Activated B cell treated with CpG ODN at 0.5 μM for 24 hours (primary cell): ENCODE measurements around the gene CD48. TPM values are rescaled to one million over a fixed set of nuclear protein-coding genes. Genes with fewer than 3 reads are reported as not detected.

Experiments
- ATAC-seq: fragments of 200-7000 bp; cut with Tn5 transposase; one replicate; pipeline ENCODE4 v1.10.0; 2021; ENCODE audit warnings: low read depth, mild to moderate bottlenecking, moderate library complexity
- CTCF ChIA-PET: fragments of 350-600 bp; sonication (Branson Sonifier 250); formaldehyde crosslinking; loops from one replicate; lab custom pipeline; 2021; ENCODE audit warnings: antibody characterized with exemption; lab: Charles Lee
- POLR2A ChIA-PET: fragments of 350-600 bp; sonication (Branson Sonifier 250); formaldehyde crosslinking; loops from one replicate; lab custom pipeline; 2021; ENCODE audit warnings: antibody characterized with exemption; lab: Charles Lee
- DNase-seq: peaks from one replicate; pipeline ENCODE4 v3.0.0; 2022
- H3K27ac Mint-ChIP-seq: one replicate; pipeline ENCODE4 v1.8.0; 2020; ENCODE audit warnings: mixed read lengths
- H3K27me3 Mint-ChIP-seq: one replicate; pipeline ENCODE4 v1.8.0; 2021; ENCODE audit warnings: mixed read lengths
- H3K36me3 Mint-ChIP-seq: one replicate; pipeline ENCODE4 v1.8.0; 2021; ENCODE audit warnings: low read depth, mixed read lengths
- H3K4me1 Mint-ChIP-seq: one replicate; pipeline ENCODE4 v1.8.0; 2021; ENCODE audit warnings: mixed read lengths
- H3K4me3 Mint-ChIP-seq: one replicate; pipeline ENCODE4 v1.8.0; 2020; ENCODE audit warnings: mild to moderate bottlenecking, mixed read lengths
- H3K9me3 Mint-ChIP-seq: one replicate; pipeline ENCODE4 v1.8.0; 2020; ENCODE audit warnings: mixed read lengths
- intact Hi-C: fragments of 100-400 bp; cut with micrococcal nuclease; formaldehyde crosslinking; loops from one replicate; pipeline ENCODE4 v1.15.1; 2024
- total RNA-seq: library from RNA; stranded (reverse); gene quantifications from 2 replicates; pipeline ENCODE4 v1.2.3, GENCODE V29; 2022
- TF ChIP-seq, protein P1 (sequence below): fragments of 200-600 bp; IDR thresholded peaks from one replicate; pipeline ENCODE4 v1.8.0; 2022; ENCODE audit warnings: antibody characterized with exemption, mild to moderate bottlenecking

Gene CD48
- total RNA-seq, 1 donor from 2014 or later, result 200 TPM

DNA sequence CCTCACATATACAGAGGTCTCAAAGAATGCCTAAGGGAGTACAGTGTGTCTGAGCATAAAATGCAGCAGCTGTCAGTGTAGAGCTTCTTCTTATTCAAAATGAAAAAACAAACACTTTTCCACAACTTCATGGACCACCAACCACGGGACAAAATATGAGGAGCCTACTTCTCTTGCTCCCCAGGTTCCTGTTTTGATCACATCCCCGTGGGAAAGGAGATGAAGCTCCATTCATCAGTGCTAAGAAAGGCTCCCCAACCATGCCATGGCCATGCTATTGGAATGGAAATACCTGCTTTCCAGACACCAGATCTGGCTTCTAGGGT lies 383 bp downstream of the CD48 start:
- Mint-ChIP-seq H3K36me3 (peaks cover 15% of the 10 kb centered on the region), H3K27me3 (no peaks in the 10 kb centered on the region), H3K4me3 (no peak overlapping the region), H3K4me1 (peaks cover 32% of the 10 kb centered on the region), H3K27ac (no peak overlapping the region), H3K9me3 (no peaks in the 10 kb centered on the region)
- TF ChIP-seq, protein P1, sequence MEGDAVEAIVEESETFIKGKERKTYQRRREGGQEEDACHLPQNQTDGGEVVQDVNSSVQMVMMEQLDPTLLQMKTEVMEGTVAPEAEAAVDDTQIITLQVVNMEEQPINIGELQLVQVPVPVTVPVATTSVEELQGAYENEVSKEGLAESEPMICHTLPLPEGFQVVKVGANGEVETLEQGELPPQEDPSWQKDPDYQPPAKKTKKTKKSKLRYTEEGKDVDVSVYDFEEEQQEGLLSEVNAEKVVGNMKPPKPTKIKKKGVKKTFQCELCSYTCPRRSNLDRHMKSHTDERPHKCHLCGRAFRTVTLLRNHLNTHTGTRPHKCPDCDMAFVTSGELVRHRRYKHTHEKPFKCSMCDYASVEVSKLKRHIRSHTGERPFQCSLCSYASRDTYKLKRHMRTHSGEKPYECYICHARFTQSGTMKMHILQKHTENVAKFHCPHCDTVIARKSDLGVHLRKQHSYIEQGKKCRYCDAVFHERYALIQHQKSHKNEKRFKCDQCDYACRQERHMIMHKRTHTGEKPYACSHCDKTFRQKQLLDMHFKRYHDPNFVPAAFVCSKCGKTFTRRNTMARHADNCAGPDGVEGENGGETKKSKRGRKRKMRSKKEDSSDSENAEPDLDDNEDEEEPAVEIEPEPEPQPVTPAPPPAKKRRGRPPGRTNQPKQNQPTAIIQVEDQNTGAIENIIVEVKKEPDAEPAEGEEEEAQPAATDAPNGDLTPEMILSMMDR, result no peak
- intact Hi-C loops, result loop anchor here (2.0 to 10.0 kb wide), 4 partner anchors 28 to 684 kb away; partner anchors contain the start of genes KLHDC9 and SLAMF7
- POLR2A ChIA-PET, result interaction anchor here (0.6 to 3.1 kb wide), 16 partner anchors 11 to 474 kb away, joined by 3 to 15 read pairs (median 6); partner anchors contain the start of genes LY9 and USF1
- ATAC-seq (no peak), DNase-seq (no peak)
- CTCF ChIA-PET, result interaction anchor here (0.6 to 5.8 kb wide), 5 partner anchors 12 to 241 kb away, joined by 3 to 46 read pairs (median 5); no protein-coding TSS in a partner anchor

DNA sequence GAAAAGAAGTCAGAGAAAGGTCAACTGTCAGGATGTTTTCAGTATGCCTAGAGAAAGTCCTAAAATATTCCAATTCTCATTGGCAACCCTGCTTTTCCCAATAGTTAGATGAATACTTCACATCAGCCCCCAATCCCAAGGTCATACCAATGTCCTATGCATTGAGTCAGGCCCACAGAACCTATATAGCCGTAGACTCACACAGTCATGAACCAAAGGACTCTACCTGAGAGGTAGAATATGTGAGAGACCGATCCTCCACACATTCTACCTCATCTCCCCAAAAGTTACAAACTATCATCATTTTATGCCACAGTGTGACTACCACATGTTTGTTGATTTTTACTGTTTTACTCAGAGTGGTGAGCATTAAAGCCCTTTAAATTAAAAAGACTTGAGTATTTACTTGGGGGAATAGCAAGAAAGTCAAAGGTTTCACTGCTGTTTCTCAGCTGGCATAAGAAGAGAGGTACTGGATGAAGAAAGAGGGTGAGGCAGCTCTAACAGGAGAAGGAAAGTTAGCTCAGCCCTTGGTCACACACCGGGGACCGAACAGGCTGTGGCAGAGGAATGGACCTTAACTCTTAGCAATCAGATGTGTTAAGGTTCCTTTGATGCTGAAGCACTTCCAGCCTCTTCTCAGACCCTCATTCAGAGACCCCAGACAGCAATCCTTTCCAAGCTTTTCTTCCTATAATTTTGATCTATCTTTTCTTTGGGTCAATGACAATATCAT lies 937 bp downstream of the CD48 start:
- Mint-ChIP-seq H3K27me3 (no peaks in the 10 kb centered on the region), H3K9me3 (no peaks in the 10 kb centered on the region), H3K4me3 (no peak overlapping the region), H3K4me1 (peaks cover 32% of the 10 kb centered on the region), H3K27ac (no peak overlapping the region), H3K36me3 (peaks cover 19% of the 10 kb centered on the region)
- ATAC-seq (no peak), DNase-seq (no peak)
- TF ChIP-seq, protein P1, result no peak
- POLR2A ChIA-PET, result interaction anchor here (0.6 to 3.1 kb wide), 10 partner anchors 12 to 475 kb away, joined by 3 to 15 read pairs (median 6); partner anchors contain the start of gene LY9
- CTCF ChIA-PET, result interaction anchor here (1.3 to 5.8 kb wide), 3 partner anchors 30 to 241 kb away, joined by 3 to 46 read pairs (median 5); no protein-coding TSS in a partner anchor
- intact Hi-C loops, result loop anchor here (2.0 to 10.0 kb wide), 4 partner anchors 28 to 684 kb away; partner anchors contain the start of genes KLHDC9 and SLAMF7

DNA sequence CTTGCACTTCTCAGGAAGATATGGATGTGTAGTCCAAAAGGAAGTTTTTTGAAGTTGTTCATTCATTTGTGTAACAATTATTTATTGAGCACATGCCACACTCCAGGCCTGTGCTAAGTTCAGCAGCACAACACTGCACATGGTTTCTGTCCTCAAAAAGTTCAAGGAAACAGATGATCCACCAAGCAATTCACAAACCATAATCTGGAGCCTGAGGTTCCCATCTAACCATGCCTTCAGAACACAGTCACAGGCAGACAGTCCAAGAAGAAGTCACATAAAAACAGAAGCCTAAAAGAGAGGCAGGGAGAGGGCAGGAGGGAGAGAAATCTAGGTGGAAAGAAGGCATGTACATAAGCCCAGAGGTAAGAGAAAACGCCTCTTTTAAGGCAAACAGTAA lies 1.9 kb downstream of the CD48 start:
- H3K4me1 Mint-ChIP-seq, result peaks cover 31% of the 10 kb centered on the region
- no peak for DNase-seq
- TF ChIP-seq, protein P1, result no peak
- no peak overlapping the region for H3K4me3 Mint-ChIP-seq
- no peaks in the 10 kb centered on the region for H3K9me3 Mint-ChIP-seq
- intact Hi-C loops, result loop anchor here (2.0 to 10.0 kb wide), 4 partner anchors 29 to 685 kb away; partner anchors contain the start of genes KLHDC9 and SLAMF7
- H3K27ac Mint-ChIP-seq, result no peak overlapping the region
- POLR2A ChIA-PET, result interaction anchor here (1.0 kb wide), 1 partner anchor 26 kb away, joined by 5 read pairs; no protein-coding TSS in a partner anchor
- peaks cover 27% of the 10 kb centered on the region for H3K36me3 Mint-ChIP-seq
- H3K27me3 Mint-ChIP-seq, result no peaks in the 10 kb centered on the region
- CTCF ChIA-PET, result interaction anchor here (0.8 kb wide), 2 partner anchors 58 to 66 kb away, joined by 3 read pairs; no protein-coding TSS in a partner anchor
- ATAC-seq, result no peak

DNA sequence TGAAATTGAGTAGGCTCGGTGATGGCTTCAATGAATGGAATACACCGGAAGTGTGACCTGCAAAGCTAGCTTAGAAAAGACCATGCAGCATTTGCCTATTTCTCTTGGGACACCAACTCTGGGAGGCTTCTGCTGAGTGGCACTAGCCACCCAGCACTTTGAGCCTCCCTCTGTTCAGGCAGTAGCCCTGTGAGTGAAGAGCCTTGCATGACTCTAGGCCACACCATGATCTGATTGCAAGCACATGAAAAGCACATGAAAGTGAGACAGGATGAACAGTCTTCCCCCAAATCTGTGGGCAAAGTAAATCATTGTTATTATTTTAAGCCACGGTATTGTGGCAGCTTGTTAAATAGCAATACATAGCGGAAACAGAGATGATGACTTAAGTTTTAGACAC lies 2.8 kb downstream of the CD48 start:
- DNase-seq (no peak), ATAC-seq (no peak)
- Mint-ChIP-seq H3K27ac (no peak overlapping the region), H3K36me3 (peaks cover 35% of the 10 kb centered on the region), H3K9me3 (no peaks in the 10 kb centered on the region), H3K4me3 (no peak overlapping the region), H3K4me1 (peaks cover 24% of the 10 kb centered on the region), H3K27me3 (no peaks in the 10 kb centered on the region)
- POLR2A ChIA-PET, result interaction anchor here (1.0 to 2.5 kb wide), 6 partner anchors 25 to 265 kb away, joined by 5 to 13 read pairs (median 6); partner anchors contain the start of gene SLAMF1
- intact Hi-C loops, result no loop called here
- TF ChIP-seq, protein P1, result no peak
- CTCF ChIA-PET, result interaction anchor here (0.8 to 1.5 kb wide), 5 partner anchors 21 to 389 kb away, joined by 3 to 4 read pairs (median 3); partner anchors contain the start of gene KLHDC9
